GM18508 (cell line): ENCODE results near the gene PRKCH.
"Not testable (repeated sequence)": the region's sequence is repeated elsewhere in the genome, so short reads cannot be mapped to it uniquely, and the experiment has no call there.

ENCODE experiments used
- ATAC-seq: cut with Tn5 transposase; IDR thresholded peaks from one replicate; pipeline ENCODE4 v1.9.1; 2021; ENCODE audit warnings: moderate number of reproducible peaks; ENCODE audit not compliant: insufficient read depth, unreplicated experiment

The PRKCH gene

DNA sequence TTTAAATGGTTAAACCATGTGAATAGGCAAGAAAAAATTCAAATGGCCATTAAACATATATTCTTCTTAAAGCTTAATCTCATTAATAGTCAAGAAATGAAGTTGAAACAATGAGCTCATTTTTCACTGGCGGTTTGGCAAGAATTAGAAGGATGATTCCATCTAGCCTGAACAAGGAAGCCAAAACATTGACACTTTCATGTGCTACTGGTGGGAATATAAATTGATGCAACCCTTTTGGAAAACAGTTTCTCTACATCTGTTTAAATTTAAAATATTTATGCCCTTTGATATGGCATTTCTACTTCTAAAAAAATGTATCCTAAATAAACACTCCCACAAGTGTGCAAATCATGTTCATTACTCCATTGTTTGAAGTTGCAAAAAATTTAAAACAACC lies 199.2 kb downstream of the PRKCH start:
- no peak for ATAC-seq

DNA sequence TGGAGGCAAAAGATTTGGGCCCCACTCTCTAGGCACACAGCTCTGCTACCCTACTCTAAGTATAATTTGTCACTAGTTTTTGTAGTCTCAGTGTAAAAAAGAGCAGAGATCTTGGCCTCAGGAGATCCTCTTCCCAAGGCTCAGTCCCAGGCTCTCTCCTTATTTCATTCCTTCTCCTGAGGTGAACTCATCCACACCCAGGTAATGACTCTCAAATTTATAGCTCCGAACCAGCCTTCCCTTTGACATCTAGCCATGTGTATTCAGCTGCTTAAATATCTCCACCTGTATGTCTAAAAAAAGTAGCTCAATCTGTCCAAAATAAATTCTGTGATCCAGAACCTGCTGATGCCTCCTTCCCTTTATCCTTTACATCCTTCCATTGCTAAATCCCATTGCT lies 200.4 kb downstream of the PRKCH start:
- ATAC-seq, result no peak

DNA sequence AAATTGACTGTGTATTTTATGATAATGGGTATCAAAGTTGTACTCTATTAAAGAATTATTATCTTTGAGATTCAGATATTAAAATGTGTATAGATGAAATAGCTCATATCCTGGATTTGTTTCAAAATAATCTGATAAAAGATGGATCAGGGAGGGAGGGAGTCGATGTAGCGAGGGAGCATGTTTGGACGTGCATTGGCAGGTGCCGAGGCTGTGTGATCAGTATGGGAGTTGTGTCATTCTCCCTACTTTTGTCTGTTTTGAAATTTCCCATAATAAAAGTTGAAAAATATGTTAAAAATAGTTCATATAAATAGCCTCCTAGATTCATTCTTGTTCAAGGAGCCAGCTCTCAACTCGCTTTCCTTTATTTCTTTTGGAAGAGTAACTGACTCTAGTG lies 202.4 kb downstream of the PRKCH start:
- no peak for ATAC-seq

DNA sequence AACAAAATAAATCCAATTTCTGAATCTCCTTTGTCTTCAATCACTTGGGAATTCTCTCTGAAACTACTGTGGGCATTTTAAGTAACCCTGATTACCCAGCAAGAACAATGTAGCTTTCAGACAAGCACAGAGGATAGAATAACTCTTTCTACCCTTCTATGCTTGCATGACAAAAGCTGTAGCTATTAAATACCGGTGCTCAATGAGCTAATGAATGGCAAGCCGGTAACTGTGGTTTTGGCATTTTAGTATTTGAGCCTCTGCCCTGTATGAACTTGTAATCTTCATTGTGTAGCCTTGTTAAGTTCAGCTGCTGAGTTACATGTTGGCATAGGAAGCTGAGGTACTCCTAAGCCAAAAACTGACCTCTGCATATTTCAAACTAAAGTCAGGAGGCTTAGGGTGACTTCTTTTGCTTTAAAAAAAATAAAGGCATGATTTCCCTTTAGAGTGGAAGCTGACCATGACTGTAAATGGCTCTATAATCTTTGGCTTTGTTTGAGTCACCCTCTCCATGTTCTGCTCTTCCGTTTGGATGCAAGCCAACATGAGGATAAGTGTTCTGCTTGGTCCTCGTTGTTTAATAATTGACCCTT lies 202.9 kb downstream of the PRKCH start:
- ATAC-seq, result no peak

DNA sequence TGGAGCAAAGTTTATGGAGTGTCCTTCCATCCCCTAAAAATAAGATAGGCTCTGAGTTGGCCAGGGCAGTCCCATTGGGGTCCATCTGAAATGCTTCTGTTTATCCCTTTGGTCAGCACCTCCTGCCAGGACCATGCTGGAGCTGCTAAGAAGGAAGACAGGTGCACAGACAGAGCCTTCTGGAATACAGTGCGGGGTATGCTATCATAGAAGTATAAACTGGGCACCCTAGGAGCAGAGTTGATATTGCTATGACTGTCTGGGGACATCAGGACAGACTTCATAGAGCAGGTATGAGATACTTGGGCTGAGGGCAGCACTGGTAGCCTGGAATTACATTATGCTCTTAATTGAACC lies 203.5 kb downstream of the PRKCH start:
- ATAC-seq, result no peak

DNA sequence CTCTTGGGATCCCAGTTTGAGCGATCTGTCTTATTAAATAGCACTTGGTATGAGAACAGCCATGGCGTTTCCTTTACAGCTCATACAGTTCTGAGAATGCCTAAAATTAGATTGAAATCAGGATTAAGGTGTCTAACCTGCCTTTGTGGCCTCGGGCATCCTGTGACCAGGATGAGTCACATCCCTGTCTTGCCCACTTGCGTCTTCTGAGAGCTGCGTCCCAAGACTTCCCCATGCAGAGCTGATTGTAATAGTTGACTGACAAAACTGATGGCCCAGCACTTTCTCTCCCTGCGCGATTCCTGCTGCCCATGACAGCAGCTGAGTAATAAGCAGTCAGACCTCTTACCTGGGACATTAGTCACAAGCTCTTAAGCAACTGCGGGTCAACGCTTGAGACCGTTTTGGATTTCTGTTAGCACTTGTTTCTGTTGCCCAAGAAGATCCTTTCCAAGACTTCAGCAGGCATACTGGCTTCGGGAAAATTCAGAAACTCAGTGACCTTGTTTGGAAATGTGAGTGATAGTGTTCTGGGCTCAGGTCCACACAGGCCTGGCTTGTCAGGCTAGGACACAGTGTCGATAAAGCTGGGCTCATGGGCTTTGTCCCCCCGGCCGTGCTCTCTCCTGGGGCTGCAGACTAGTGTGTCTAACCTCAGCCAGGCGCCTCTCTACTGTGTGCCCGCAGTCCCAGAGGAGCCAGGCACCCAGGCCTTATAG lies 204.1 kb downstream of the PRKCH start:
- ATAC-seq, result peak; percentile 85

DNA sequence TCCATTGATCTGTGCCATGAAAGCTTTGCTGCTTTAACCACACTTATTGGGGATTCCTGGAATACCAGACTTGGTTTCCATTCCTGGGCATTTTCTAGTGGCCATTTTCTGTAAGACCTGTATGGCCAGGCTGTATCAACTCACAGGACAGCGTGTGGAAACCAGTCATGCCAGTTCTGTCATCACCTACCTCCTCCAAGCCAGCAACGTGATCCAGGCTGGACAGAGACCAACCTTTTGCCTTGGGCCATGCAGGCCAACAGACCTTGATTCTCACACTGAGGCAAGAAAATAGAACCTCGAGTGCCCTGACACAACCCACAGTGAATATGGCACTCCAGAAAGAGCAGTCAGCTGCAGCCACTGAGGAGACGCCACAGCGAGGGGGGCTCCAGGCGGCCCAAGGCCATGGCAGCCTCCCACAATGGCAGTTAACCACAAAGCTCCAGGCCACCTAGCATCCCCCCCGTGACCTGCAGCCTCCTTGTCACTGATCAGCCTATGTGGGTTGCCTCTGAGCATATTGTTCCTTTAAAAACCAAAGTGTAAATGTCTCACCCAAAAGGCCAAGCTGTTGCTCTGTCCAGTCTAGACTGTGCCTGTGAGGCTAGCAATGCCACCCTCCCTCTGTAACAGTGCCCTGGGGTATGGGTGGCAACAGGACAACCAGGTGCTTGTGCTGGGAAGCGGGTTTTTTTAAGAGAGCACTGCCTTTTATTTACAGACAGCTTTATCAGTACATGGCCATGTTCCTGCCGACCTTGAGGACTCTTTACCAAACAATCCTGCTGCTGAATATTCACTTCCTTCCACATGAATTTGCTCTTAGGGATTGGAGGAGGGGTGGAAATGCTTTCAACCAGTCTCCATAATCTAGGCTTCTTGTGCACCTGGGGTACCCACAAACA lies 205.3 kb downstream of the PRKCH start:
- ATAC-seq, result no peak

DNA sequence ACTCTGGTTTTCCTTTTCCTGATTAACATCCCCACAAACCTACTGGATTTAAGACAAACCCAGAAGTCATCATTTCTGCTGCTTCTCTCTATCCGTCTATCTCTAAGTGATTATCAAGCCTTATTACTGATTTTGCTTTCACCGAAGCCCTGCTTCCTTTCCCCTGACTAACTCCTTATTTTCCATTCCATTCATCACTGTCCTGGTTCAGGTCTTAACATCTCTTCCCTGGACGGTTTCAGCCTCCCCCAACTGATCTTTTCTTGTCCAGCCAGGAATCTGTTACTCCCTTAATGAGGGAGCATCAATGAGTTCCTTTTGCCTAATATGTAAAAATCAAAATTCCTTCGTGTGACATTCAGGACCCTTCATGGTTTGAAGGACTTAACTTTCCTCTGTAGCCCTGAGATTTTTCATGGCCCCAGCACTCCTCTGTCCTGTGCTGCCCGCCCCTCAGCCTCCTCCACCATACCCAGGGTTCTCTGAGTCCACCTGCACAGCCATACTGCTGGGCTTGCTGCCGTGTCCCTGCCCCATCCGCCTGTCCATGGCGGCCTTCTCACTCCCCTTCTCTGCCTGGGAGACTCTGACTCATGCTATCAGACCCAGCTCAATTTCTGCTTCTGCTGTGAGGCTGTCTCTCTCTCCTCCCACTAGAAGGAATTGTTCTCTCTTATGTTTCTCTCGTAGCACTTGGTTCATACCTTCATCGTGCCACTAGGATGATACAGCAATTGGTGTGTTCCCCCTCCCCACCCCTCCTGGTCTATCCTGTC lies 206.1 kb downstream of the PRKCH start:
- no peak for ATAC-seq

DNA sequence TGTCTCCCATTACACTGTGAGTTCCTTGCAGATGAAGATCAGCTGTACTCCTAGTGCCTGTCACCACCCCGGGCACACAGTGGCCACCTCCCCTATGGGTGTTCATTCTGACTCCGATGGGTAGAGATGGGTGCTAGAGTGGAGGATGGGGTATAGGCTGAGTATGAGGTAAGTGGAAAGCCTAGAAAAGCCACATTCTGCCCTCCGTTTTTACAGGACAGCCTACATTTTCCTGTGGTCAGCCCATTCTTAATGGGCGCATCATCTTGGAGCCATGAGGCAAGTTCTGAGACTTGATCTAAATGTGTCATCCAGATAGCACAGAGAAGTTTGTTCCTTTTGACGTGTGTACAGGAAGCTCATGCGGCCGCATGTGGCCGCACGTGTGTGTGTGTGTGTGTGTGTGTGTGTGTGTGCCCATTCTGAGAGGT lies 207.2 kb downstream of the PRKCH start:
- ATAC-seq, result no peak

DNA sequence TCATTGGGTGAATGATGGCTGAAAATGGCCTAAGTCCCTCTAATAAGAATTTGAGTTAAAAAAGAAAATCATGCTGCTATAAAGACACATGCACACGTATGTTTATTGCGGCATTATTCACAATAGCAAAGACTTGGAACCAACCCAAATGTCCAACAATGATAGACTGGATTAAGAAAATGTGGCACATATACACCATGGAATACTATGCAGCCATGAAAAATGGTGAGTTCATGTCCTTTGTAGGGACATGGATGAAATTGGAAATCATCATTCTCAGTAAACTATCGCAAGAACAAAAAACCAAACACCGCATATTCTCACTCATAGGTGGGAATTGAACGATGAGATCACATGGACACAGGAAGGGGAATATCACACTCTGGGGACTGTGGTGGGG lies 208.0 kb downstream of the PRKCH start:
- not testable (repeated sequence) for ATAC-seq

DNA sequence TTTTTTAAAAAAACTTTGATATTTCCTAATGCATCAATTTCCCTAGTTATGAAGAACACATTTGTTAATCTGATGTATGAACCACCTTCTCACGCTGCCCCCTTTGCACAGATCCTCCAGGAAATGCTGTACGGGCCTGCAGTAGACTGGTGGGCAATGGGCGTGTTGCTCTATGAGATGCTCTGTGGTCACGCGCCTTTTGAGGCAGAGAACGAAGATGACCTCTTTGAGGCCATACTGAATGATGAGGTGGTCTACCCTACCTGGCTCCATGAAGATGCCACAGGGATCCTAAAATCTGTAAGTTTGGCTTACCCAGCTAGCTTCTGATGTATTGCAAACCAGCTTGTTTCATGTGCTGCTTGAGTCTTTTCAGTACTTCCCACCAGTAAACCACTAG lies 208.9 kb downstream of the PRKCH start:
- ATAC-seq, result no peak

DNA sequence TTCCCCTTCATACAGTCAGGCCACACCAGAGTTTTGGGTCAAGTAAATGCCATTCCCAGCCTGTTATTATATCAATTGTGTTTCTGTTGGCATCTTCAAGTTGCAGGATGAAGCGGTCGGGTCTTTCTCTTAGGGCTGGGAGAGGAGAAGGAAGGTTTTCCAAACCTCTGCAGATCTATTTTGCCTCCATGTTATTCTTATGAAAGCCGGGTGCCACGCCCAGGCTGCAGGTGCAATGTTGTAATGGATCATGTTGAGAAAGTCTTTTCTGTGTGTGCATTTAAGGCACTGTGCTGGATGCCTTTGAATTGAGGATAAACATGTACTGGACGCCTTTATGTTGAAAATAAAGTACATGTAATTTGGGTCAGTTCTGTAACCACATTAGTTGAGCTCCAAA lies 209.5 kb downstream of the PRKCH start:
- ATAC-seq, result no peak

DNA sequence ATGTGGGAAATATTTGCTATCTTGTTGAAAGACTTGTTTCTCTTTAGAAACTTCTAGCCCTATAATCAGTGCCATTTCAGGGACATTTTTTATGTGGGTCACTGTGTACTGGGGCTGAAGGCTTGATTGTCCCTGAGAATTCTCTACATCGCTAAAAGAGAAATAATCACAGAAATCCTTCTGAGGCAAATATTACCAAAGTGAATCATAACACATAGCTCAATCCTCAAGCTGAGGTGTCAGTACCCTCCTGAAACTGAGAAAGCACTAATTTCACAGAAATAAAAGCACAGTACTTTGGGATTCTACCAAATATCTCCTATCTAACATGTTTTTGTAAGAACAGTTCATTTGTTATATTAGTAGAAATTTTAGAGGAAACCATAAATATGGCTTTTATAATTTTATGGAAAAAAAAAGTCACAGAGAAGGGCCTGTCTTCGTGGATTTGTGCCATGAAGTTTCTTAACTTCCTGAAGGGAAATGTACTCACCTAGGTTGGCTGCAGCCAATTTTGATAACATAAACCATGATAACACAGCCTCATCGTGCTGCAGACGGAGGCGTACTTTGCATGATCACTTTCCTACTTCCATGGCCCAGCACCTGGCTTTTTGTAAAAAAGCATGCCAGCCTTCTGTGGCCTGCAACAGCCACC lies 210.2 kb downstream of the PRKCH start:
- ATAC-seq, result no peak

DNA sequence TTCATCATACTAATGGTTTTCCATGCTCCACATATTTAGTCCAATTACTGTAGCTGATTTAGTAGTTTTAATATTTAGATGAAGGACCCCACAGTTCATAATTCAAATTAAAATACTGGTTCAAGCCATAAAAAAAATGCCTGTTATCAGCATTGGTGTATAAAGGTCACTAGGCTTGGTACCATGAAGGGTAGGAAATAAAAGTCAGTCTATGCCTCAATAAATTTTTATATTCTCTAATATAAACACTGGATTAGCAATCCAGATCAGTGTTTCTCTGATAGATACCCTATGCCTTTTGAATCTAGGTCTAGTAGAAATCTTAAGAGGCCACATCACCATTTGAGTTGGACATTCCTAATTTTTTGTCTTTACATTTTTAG lies 210.7 kb downstream of the PRKCH start:
- ATAC-seq, result no peak

DNA sequence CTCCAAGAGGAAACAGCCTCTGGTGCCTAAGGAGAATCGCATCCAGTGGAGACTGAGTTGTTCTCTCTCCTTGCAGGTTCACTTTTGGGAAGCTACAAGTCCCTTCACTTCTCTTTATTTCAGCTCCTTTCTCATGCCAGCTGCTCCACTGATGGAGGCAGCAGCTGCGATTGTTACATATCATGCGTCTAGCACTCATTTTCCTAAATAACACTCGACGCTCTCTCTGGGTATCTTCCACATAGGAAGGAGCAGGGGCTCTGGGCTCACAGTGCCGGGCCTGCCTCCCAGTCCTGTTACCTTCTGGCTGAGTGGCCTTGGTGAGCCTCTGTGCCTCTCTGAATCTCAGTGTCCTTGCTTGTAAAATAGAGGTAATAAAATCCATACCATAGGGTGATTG lies 211.4 kb downstream of the PRKCH start:
- ATAC-seq, result no peak

DNA sequence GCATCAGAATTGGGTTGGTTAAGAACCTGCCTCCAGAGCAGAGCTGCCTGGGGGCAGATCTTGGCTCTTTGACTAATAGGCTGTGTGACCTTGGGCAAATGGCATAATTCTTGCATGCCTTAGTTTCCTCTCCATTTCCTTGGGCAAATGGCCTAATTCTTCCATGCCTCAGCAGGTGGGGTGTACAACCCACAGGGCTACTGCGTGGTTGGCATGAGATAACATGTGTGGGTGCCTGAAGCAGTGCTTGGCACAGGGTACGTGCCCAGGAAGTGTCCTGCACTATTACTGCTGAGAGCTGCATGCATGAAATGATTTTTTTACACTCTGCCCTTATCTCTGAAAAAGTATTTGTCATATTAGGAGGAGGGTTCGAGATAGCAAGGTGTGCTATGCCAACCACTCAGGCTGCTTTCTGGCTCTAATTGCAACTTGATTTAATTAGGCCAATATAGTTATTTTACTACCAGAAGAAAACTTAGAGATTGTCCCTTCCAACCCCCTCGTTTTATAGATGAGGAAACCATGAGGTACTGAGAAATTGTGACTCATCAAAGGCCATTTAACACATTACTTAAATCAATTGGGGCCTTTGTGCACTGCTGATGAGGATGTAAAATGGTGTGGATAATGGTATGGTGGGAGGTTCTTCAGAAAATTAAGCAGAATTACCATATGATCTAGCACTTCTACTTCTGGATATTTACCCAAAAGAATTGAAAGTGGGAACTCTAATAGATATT lies 212.3 kb downstream of the PRKCH start:
- ATAC-seq, result no peak

DNA sequence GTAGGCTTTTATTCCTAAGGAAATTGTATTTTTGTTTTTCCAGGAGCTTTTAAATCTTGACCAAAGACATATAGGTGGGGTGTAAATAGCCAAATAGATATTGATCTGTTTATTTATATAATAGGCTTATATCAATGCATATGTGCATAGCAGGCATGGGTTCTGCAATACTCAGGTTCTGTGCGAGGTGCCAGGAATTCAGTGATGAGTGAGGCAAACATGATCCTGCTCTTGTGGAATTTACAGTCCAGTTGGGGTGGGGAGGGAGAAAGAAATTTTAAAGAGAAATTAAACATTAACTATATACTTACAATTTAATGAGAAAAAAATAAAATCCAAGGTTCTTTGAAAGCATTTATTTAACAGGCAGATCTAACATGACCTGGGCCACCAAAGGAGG lies 213.7 kb downstream of the PRKCH start:
- no peak for ATAC-seq

DNA sequence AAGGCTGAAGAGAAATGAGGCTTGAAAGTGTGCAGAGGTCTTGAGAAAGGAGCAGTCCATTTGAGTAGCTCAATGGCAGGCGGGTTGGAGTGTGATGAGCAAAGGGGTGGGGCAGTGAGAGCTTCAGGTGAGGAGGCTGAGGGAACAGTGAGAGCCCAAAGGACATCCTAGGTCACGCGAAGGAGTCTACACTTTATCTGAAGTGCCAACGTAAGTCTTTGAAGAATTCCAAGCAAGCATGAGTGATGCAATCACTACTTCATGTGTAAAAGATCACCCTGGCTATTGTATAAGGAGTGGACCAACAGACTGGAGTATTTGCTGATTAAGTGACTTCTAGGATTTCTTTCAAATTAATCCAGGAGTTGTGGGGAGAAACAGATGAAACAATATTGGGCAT lies 214.1 kb downstream of the PRKCH start:
- no peak for ATAC-seq
